A673 (cell line): Measurements from ENCODE around the gene MTRF1. TPM values are rescaled to one million over a fixed set of nuclear protein-coding genes. Genes with fewer than 3 reads are reported as not detected.

Source experiments
- BruUV-seq: library from RNA; stranded (reverse); fragments of 400-500 nt; replicated peaks from 2 replicates; lab custom pipeline; 2021; lab: Mats Ljungman, UMichigan
- CTCF ChIA-PET: fragments of 300-600 bp; sonication (Branson Sonifier 250); formaldehyde crosslinking; loops from one replicate; lab custom pipeline; 2022; ENCODE audit warnings: antibody characterized with exemption; lab: Charles Lee
- POLR2A ChIA-PET: fragments of 300-600 bp; sonication (Branson Sonifier 250); formaldehyde crosslinking; loops from one replicate; lab custom pipeline; 2022; ENCODE audit warnings: antibody characterized with exemption; ENCODE audit not compliant: low non-redundant PET; lab: Charles Lee
- DNase-seq: peaks from one replicate; pipeline ENCODE4 v3.0.0-alpha.2; 2015; ENCODE audit warnings: low spot score
- H3K27ac ChIP-seq: fragments of 200-600 bp; sonication (generic); 2 replicates; pipeline ENCODE4 v1.5.1; 2016; ENCODE audit warnings: mixed run types, low read depth, mild to moderate bottlenecking, mixed read lengths, antibody characterized with exemption, low read length; ENCODE audit not compliant: poor library complexity, severe bottlenecking
- H3K27me3 ChIP-seq: fragments of 200-600 bp; sonication (generic); replicated peaks from 2 replicates; pipeline ENCODE4 v1.6.1; 2017; ENCODE audit warnings: mixed run types, low read depth, mild to moderate bottlenecking, mixed read lengths, antibody characterized with exemption, low read length; ENCODE audit not compliant: insufficient read depth, poor library complexity
- H3K36me3 ChIP-seq: fragments of 200-600 bp; sonication (generic); 2 replicates; pipeline ENCODE4 v1.6.1; 2016; ENCODE audit warnings: mixed run types, mild to moderate bottlenecking, mixed read lengths, antibody characterized with exemption, low read length; ENCODE audit not compliant: insufficient read depth, poor library complexity, severe bottlenecking
- H3K4me1 ChIP-seq: fragments of 200-600 bp; sonication (generic); 2 replicates; pipeline ENCODE4 v1.6.1; 2017; ENCODE audit warnings: mixed run types, mild to moderate bottlenecking, mixed read lengths, antibody characterized with exemption, low read length; ENCODE audit not compliant: insufficient read depth, poor library complexity, severe bottlenecking
- H3K4me3 ChIP-seq: fragments of 200-600 bp; sonication (generic); 2 replicates; pipeline ENCODE4 v1.5.1; 2016; ENCODE audit warnings: low read depth, mixed run types, mild to moderate bottlenecking, mixed read lengths, low read length; ENCODE audit not compliant: poor library complexity, severe bottlenecking
- H3K9me3 ChIP-seq: fragments of 200-600 bp; sonication (generic); 2 replicates; pipeline ENCODE4 v1.6.1; 2016; ENCODE audit warnings: mixed run types, low read depth, mild to moderate bottlenecking, mixed read lengths, antibody characterized with exemption, low read length; ENCODE audit not compliant: poor library complexity, severe bottlenecking
- EZH2 ChIP-seq: fragments of 200-600 bp; sonication (generic); IDR thresholded peaks from 2 replicates; pipeline ENCODE4 v1.6.1; 2017; ENCODE audit warnings: borderline replicate concordance, low read depth, mild to moderate bottlenecking, mixed read lengths, antibody characterized with exemption, low read length; ENCODE audit not compliant: poor library complexity, severe bottlenecking
- intact Hi-C: fragments of 100-400 bp; cut with micrococcal nuclease; formaldehyde crosslinking; loops from one replicate; pipeline ENCODE4 v1.10.0; 2022; ENCODE audit not compliant: unreplicated experiment
- total RNA-seq: library from RNA; stranded (reverse); gene quantifications from 2 replicates; pipeline ENCODE4 v1.2.3, GENCODE V29; 2021
- TF ChIP-seq, protein P1 (sequence below): fragments of 300-800, 200-600 bp; sonication (generic); conservative IDR thresholded peaks from 2 replicates; pipeline ENCODE4 v1.5.1; 2017; ENCODE audit warnings: low read depth, mild to moderate bottlenecking, antibody characterized with exemption, low read length, moderate library complexity, mixed read lengths

MTRF1 gene
- total RNA-seq, 1 experiment from 2014 or later, result 18.0 TPM

DNA sequence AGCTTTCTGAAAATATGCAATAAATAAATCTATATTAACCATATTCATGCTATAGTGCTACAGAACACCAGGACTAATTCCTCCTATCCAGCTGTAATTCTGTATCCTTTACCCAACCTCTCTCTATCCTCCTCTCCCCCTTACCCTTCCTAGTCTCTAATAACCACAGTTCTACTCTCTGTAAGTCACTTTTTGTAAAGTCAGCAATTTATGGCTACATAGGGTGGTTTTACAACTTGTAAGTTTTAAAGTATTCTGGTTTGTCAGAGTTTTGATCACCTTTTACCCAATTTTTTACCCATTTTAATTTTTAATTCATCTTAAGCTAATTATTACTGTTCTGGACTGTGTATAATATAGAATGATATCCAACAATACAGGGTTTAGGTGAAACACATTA, 34.0 kb downstream of the MTRF1 start:
- ChIA-PET CTCF (no interaction called here), POLR2A (no interaction called here)
- Histone ChIP-seq H3K4me1 (no peaks in the 10 kb centered on the region), H3K9me3 (no peaks in the 10 kb centered on the region), H3K4me3 (no peak overlapping the region), H3K36me3 (no peaks in the 10 kb centered on the region), H3K27me3 (no peaks in the 10 kb centered on the region), H3K27ac (no peak overlapping the region)
- intact Hi-C loops, result no loop called here
- TF ChIP-seq EZH2, result no peak
- TF ChIP-seq, protein P1, sequence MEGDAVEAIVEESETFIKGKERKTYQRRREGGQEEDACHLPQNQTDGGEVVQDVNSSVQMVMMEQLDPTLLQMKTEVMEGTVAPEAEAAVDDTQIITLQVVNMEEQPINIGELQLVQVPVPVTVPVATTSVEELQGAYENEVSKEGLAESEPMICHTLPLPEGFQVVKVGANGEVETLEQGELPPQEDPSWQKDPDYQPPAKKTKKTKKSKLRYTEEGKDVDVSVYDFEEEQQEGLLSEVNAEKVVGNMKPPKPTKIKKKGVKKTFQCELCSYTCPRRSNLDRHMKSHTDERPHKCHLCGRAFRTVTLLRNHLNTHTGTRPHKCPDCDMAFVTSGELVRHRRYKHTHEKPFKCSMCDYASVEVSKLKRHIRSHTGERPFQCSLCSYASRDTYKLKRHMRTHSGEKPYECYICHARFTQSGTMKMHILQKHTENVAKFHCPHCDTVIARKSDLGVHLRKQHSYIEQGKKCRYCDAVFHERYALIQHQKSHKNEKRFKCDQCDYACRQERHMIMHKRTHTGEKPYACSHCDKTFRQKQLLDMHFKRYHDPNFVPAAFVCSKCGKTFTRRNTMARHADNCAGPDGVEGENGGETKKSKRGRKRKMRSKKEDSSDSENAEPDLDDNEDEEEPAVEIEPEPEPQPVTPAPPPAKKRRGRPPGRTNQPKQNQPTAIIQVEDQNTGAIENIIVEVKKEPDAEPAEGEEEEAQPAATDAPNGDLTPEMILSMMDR, result no peak
- BruUV-seq, result no TSS peak
- no peak for DNase-seq

DNA sequence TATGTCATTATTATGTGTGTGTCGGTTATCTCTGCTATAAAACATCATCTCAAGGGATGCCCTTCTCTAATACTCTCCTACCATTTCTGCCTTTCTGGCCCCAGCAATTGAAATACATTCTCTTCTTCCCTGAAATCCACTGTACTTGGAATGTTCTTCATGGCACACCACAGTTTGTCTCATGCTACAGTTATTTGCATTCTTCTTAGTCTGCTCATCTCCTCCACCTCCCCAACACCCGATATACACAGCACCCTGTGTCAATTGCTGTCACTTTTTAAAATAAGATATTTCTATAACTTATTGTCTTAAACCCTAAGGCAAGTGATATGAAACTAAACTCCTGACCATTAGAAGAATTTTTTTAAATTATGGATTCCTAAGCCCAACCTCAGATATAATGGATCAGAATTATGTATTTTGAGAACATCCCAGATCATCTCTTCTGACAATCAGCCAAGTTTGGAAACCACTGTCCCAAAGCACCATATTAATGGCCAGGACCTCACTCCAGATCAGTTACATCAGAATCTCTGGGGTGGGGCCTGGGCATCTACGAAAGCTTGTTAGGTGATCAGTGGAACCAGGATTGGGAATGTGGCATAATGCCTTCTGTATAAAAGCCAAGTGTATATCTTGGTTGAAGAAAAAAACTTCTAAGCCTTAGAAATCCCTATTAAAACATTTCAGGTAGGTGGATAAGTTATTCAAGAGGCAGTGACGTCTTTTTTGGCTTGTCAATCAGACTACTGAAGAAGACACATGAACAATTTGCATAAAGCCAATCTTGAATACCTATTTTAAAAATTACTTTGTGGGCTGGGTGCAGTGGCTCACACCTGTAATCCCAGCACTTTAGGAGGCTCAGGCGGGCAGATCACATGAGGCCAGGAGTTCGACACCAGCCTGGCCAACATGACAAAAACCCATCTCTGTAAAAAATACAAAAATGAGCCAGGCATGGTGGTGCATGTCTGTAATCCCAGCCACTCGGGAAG, 39.0 kb downstream of the MTRF1 start:
- no peaks in the 10 kb centered on the region for H3K4me1 ChIP-seq
- no peak overlapping the region for H3K4me3 ChIP-seq
- CTCF ChIA-PET, result no interaction called here
- no peaks in the 10 kb centered on the region for H3K27me3 ChIP-seq
- H3K36me3 ChIP-seq, result no peaks in the 10 kb centered on the region
- POLR2A ChIA-PET, result no interaction called here
- H3K9me3 ChIP-seq, result no peaks in the 10 kb centered on the region
- no peak overlapping the region for H3K27ac ChIP-seq
- intact Hi-C loops, result loop anchor here (2.0 to 5.0 kb wide), 2 partner anchors 150 to 162 kb away; partner anchors contain the start of gene WBP4
- BruUV-seq, result no TSS peak
- DNase-seq, result no peak
- TF ChIP-seq EZH2, result no peak
- TF ChIP-seq, protein P1, result no peak

DNA sequence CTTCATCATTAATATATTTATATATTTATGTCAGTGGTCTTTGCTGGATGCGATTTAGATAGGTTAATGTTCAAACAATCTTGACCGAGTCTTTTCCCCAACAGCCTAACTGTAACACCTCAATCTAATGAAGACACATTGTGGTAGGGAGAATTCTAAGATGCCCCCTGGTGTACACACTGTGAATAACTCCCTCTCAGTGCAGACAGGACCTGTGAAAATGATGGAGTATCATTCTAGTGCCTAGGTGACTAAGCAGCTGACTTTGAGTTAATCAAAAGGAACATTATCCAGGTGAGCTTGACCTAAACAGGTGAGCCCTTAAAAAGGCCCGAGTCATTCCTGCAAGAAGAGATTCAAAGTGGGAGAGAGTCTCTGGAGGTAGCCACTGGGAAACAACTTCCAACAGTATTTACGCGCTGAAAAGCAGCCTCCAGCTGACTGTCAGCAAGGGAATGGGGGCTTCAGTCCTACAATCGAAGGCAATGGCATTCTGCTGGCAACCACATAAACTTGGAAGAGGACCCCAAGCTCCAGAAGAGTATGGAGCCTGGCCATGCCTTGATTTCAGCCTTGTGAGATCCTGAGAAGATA, 41.0 kb downstream of the MTRF1 start:
- CTCF ChIA-PET, result interaction anchor here (0.6 kb wide), 1 partner anchor 62 kb away, joined by 5 read pairs; no protein-coding TSS in a partner anchor
- intact Hi-C loops, result loop anchor here (5.0 kb wide), 1 partner anchor 160 kb away; the partner anchor contains the start of gene WBP4

More for the DNA sequence above, 41.0 kb downstream of the MTRF1 start:
- H3K27me3 ChIP-seq, result no peaks in the 10 kb centered on the region
- H3K36me3 ChIP-seq, result no peaks in the 10 kb centered on the region
- POLR2A ChIA-PET, result no interaction called here
- H3K4me3 ChIP-seq, result no peak overlapping the region
- no peak overlapping the region for H3K27ac ChIP-seq
- TF ChIP-seq, protein P1, result peak; percentile 84
- TF ChIP-seq EZH2, result no peak
- H3K4me1 ChIP-seq, result no peaks in the 10 kb centered on the region
- no peaks in the 10 kb centered on the region for H3K9me3 ChIP-seq
- DNase-seq, result peak; percentile 66
- BruUV-seq, result no TSS peak
